Stimulated activated CD8-positive, alpha-beta memory T cell treated with anti-CD3 and anti-CD28 coated beads, Interleukin-7, amount 100 ng/mL, for 48 hours (primary cell): ENCODE results near the gene DOK4.

Experiments
- DNase-seq, 2 donors: peaks; one replicate each; pipeline ENCODE4 v3.0.0-alpha.2; 2020; ENCODE audit warnings: low read depth in 1 of 2; ENCODE audit errors: extremely low read depth in 1 of 2

Gene DOK4

GRCh38 chr16:57519796-57520360 is 33.6 kb upstream of the DOK4 start:
- DNase-seq = peak; percentile 53 to 70

DNA sequence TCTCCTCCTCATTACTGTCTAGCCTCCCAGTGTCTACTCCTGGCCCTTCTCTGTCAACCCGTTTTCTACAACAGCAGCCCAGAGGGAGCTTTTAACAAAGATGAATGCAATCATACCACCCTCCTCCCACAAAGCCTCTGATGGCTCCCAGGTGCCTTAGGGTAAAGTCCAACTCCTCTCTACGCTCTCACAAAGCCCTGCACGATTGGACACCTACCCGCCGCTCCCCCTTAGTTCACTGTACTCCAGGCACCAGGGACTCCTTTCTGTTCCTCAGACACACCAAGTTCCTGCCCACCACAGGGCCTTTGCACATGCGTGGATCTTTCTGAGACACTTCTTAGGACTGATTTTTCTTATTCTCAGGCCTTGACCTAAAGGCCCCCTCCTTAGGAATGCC is 32.6 kb upstream of the DOK4 start:
- DNase-seq = no peak

DNA sequence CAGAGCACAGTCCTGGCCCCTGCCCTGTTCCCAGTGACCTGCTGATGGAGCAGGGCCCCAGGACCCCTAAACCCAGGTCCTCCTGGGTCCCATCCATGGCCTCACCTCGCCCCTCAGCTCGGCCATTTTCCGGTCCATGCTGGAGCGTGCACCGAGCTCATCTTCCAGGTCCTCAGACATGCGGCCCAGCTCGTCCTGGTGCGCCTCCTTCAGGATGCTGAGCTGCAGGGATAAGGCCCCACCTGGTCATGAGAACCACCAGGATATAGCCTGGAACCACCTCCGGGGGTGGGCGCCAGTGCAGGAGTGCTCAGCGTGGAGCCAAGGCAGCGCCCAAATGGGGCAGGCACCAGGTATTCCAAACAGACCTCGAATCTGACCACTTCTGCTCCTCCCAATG is 32.2 kb upstream of the DOK4 start:
- DNase-seq = no peak

GRCh38 chr16:57517397-57518367 is 31.4 kb upstream of the DOK4 start:
- DNase-seq = no peak

- DNase-seq = no peak
These were observed 30.5 kb upstream of the DOK4 start for GRCh38 chr16:57516773-57517172.

DNA sequence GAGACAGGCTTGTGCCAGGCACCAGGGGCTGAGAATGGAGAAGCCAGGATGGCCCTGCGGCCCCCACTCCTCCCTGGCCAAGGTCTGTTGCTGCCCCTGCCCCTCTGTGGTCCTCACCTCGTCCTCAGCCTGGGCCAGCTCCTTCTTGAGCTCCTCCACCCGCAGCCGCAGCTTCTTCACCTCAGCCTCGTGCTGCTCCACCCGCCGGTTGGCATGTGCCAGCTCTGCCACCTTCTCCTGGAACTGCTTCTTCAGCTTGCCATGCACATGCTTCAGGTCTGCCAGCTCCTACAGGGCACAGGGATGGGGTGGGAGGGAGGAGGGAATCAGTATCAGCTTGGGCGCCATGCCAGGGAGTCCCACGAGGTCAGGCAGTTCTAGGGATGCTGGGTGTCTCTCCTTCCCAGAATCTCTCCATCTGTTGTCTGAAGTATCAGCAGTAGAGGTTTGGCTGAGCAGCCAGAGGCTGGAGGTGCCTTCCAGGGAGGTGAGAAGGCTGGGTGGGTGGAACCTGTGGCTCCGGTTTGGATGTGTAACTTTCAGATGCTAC is 30.0 kb upstream of the DOK4 start:
- DNase-seq = no peak

GRCh38 chr16:57514791-57515600 is 28.7 kb upstream of the DOK4 start:
- no peak for DNase-seq

GRCh38 chr16:57514371-57514770 is 28.1 kb upstream of the DOK4 start:
- DNase-seq = no peak

- no peak for DNase-seq
These were observed 27.2 kb upstream of the DOK4 start for GRCh38 chr16:57513371-57514102.

DNA sequence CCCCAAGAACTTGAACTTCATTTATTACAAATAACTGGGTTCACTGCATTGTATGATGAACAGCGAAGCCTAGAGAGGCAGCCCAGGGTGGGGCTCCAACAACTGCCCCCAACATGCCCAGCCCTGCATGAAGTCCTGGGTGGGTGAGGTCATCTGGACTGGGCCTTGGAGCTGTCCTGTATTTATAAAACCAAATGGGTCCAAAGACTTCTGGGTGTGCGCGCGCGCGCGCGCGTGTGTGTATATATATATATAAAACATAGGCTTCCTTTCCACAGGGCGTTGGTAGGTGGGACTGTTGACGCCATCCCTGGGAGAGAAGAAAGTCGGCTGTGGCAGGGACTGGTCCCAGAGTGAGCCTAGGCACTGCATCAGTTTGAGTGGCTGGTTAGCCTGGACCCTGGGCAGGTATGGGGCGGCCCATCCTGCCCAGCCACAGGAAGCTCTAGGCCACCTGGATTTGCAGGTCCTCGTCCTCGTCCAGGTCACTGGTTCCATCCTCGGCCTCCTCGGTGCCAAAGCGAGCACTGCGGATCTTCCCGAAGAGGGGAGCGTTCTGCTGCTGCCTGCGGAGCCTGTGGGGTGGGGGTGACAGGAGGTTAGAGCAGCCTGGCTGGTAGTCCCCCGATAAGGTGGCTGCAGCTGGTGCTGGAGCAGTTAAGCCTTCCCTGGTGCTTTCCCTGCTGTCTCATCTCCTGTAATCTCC is 26.2 kb upstream of the DOK4 start:
- DNase-seq = no peak

DNA sequence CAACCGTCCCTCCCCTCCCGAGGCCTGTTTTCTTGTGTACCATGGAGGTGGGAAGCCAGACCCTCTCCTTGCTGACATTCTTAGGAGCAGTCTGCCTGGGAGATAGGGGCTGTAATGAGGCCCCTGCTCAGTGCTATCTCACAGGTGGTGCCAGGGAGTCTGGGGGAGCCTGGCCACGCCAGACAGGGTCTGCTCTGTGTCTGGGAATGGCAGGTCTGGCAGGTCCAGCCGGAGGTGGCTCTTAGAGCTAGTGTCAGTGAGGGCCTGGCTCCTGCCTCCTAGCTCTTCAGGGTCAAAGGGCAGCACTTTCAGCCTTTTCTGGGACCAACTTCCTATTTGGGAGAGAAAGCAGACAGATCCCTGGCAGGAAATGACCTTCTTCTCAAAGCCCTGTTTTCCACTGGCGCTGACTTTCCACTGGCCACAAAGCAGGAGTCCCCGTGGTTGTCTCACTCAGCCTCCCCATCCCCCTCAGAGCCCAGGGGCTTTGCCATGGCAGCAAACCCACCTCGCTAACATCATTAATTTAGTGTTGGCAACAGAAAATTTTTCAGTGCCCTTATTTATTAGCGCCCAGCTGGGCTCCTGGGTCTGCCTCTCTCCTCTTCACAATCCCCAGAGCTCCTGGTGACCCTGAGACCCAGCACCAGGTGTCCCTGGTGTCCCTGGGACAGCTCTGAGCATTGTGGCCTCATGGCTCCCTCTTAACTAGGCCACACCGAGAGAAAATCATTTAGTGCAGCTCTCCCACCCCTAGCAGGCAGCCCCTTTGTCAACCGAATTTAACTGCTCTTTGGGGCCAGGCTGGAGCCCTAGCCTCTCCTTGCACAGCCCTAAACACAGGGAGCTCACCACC is 24.0 kb upstream of the DOK4 start:
- no peak for DNase-seq

DNA sequence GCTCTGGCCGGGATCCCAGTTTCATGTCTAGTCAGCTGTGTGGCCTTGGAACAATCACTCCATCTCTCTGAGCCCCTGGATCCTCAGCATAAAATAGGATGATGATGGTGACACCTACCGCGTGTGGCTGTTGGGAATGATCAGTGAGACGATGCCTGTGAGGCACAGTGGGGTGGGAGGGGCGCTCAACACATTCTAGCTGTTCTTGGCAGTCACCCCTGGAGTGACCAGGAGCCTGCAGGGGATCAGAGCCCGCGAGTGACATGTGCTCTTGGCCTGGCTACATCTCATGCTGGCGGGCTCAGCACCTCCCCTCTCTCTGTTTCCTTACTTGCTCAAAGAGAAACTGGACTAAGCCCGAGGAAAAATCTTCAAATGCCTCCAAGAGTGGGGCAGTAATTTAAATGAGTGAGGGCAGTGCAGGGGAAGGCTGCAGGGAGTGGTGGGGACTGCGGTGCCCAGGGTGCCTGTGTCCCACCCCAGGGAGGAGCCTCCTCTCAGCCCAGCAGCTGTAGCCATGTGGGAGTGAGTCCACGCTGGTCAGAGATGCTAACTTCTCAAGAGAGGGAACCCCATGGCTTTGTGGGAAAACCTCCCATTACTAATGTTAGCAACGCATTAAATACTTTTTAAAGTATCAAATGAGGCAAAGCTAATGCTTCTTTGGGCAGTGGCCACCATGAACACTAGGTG is 23.1 kb upstream of the DOK4 start:
- DNase-seq = no peak

DNA sequence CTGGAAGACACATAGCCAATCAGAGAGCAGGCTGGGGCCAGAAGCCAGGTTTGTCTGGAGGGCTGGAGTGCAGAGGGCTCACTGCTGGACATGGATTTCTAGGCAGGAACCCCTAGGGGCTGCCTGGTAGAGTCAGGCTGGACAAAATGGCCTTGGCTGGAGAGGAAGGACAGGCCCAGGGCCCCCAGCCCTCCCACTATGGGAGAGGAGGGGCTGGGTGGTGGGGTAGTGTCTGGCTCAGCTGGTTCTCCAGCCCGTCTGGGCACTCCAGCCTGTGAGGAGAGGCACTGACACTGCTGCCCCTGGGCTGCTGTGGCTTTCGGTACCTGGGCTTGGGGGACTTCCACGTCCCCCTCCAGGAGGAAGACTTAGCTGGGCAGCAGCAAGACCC is 21.7 kb upstream of the DOK4 start:
- DNase-seq = no peak

DNA sequence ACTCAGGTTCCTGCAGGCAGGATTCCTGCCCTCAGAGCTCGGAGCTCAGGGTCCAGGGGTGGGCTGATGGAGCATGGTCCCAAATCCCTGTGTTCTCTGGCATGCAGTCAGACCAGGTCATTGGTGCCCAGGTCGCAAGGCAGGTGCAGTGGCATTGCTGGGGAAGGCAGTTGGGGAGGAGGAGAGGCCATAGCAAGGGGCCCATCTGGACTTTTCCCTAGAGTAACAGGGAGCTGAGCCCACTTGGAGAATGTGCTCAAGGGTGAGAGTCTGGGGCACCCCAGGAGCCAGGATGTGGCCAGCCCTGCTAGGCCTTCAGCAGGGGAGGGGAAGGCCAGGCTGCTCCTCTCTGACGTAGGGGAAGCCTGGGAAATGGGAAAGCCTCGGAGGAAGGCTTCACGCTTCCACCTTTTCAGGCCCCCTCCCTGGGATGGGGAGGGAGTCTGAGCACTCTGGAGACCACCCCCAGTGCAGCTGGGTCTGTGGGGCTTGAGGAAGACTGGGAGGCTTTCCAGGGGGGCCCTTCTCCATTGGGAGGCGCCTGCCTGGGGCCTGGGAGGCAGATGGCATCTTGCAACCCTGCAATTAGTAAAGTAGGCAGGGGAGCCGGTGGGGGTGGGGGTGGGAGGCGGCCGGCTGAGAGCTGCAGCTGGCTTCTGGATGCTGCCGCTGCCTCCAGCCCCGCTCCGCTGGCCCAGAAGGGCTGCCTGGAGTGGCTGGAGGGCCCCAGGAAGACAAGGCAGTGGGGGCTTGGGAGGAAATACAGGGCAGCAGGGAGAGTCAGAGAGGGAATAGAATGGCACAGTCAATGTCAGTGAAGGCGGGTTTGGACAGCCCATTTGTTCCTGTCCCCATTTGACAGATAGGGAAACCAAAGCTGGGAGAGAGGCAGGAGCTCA is 21.1 kb upstream of the DOK4 start:
- DNase-seq = no peak

DNA sequence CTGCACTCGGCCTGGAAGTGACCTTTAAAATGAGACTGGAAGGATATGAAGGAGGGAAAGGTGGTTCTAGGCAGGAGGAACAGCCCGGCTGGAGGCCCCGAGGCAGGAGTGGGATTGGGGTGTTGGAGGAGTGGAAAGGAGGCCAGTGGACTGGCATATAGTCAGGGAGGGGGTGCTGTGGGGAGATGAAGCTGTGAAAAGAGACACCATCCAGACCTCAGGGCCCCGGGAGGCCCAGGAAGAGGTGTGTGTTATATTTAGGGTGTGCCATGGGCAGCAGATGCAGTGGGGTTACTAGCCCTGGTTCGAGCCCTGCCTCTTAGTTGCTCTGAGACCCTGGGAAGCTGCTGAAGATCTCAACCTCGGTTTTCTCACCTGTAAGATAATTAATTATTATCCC is 18.9 kb upstream of the DOK4 start:
- DNase-seq = no peak

DNA sequence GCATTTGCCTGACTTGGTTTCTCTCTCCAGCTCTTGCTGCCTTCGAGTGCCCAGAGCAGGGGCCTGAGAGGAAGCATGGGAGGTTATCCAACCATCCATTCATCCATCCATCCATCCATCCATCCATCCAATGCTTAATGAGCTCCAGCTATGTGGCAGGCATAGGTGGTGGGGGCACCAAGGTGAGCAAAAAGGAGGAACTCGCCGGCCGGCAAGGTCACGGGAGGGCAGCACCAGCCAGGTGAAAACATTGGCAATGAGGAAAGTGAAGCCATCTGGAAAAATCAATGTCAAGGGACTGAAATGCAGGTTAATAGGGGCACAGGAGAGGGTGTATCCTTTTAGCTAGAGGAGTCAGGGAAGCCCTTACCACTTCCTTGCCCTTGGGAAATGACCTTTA is 18.2 kb upstream of the DOK4 start:
- DNase-seq = no peak

GRCh38 chr16:57504001-57504400 is 17.7 kb upstream of the DOK4 start:
- no peak for DNase-seq

GRCh38 chr16:57503366-57503765 is 17.1 kb upstream of the DOK4 start:
- no peak for DNase-seq
